ENCODE measurements around the gene IL18RAP.

IL18RAP gene

GRCh38 chr2:102498414-102498813, 75.5 kb downstream of the IL18RAP start:
- DNase-seq (ENCODE audit: low read depth in 2 of 2) = no peak

- DNase-seq (ENCODE audit: low read depth in 2 of 2) = no peak
Measured at GRCh38 chr2:102499558-102499957, 76.6 kb downstream of the IL18RAP start.

Data from stimulated activated CD8-positive, alpha-beta memory T cell treated with anti-CD3 and anti-CD28 coated beads, Interleukin-15, amount 100 ng/mL, for 48 hours (primary cell).